Activated CD8-positive, alpha-beta memory T cell treated with anti-CD3 and anti-CD28 coated beads, Interleukin-2, amount 50 U/mL, for 4 hours (primary cell): Measurements from ENCODE around the gene KCNK6.

Source experiments
- DNase-seq: peaks from one replicate; pipeline ENCODE4 v3.0.0-alpha.2; 2020

The KCNK6 gene

GRCh38 chr19:38319421-38320258, at the start of gene KCNK6:
TSS of gene KCNK6 (plus strand) at chr19:38319845. CDS start at chr19:38319951, 106 bp downstream.
- peak; percentile 57 for DNase-seq

GRCh38 chr19:38270587-38271167, 49.0 kb upstream of the KCNK6 start:
- DNase-seq, result no peak

GRCh38 chr19:38273499-38273898, 46.1 kb upstream of the KCNK6 start:
- no peak for DNase-seq

GRCh38 chr19:38274739-38275138, 44.9 kb upstream of the KCNK6 start:
- no peak for DNase-seq

- no peak for DNase-seq
Observed at GRCh38 chr19:38276942-38277517, 42.6 kb upstream of the KCNK6 start.

- DNase-seq, result no peak
Observed at GRCh38 chr19:38277549-38277948, 42.1 kb upstream of the KCNK6 start.

GRCh38 chr19:38277969-38278680, 41.5 kb upstream of the KCNK6 start:
- DNase-seq, result no peak

- no peak for DNase-seq
Observed at GRCh38 chr19:38278751-38279150, 40.9 kb upstream of the KCNK6 start.

GRCh38 chr19:38280030-38280921, 39.4 kb upstream of the KCNK6 start:
- no peak for DNase-seq

GRCh38 chr19:38281811-38282566, 37.7 kb upstream of the KCNK6 start:
- DNase-seq, result no peak

GRCh38 chr19:38283271-38283670, 36.4 kb upstream of the KCNK6 start:
- DNase-seq, result no peak

GRCh38 chr19:38284422-38284821, 35.2 kb upstream of the KCNK6 start:
- DNase-seq, result no peak

GRCh38 chr19:38285567-38285966, 34.1 kb upstream of the KCNK6 start:
- DNase-seq, result no peak

GRCh38 chr19:38287604-38288003, 32.0 kb upstream of the KCNK6 start:
- DNase-seq, result no peak

- DNase-seq, result no peak
Observed at GRCh38 chr19:38288123-38288855, 31.4 kb upstream of the KCNK6 start.

GRCh38 chr19:38289955-38290354, 29.7 kb upstream of the KCNK6 start:
- DNase-seq, result no peak

- no peak for DNase-seq
Observed at GRCh38 chr19:38290631-38291147, 29.0 kb upstream of the KCNK6 start.

- no peak for DNase-seq
Observed at GRCh38 chr19:38291855-38292254, 27.8 kb upstream of the KCNK6 start.

GRCh38 chr19:38293281-38293680, 26.4 kb upstream of the KCNK6 start:
- no peak for DNase-seq

- no peak for DNase-seq
Observed at GRCh38 chr19:38294090-38294489, 25.6 kb upstream of the KCNK6 start.
